ENCODE results near the gene TRIO. TPM values are rescaled to one million over a fixed set of nuclear protein-coding genes. Genes with fewer than 3 reads are reported as not detected.

TRIO gene
- total and polyA plus RNA-seq, 4 donors: 23.8 to 243 (median 110) TPM

DNA sequence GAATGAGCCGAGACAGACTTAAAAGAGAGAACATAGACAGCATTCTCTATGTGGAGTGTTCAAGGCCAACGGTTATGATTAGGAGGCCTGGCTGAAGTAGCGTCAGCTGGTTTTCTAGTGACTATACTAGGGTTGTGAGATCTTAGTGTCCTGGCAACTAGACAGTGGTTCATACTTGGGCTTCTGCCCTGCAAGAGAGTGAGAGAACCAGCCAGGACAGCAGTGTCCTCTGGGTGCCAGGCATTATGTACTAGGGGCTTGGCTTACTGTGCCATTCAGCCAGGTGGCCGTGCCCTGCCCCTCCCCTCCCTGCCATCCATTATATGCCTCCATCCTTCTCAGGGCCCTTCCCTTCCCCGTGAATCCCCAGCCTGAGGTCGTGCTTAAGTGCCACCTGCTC lies 56.8 kb downstream of the TRIO start:
- ATAC-seq (ENCODE audit: insufficient read depth, low FRiP score) (no peak), DNase-seq (no peak)
- WGBS, 2 donors: 75 to 82% methylated on average over 6 of the region's 6 CpGs
- no peak overlapping the region for H3K9ac ChIP-seq (ENCODE audit: insufficient read depth in 1 of 2, low read length in 2 of 2)
- TF ChIP-seq, protein P1, sequence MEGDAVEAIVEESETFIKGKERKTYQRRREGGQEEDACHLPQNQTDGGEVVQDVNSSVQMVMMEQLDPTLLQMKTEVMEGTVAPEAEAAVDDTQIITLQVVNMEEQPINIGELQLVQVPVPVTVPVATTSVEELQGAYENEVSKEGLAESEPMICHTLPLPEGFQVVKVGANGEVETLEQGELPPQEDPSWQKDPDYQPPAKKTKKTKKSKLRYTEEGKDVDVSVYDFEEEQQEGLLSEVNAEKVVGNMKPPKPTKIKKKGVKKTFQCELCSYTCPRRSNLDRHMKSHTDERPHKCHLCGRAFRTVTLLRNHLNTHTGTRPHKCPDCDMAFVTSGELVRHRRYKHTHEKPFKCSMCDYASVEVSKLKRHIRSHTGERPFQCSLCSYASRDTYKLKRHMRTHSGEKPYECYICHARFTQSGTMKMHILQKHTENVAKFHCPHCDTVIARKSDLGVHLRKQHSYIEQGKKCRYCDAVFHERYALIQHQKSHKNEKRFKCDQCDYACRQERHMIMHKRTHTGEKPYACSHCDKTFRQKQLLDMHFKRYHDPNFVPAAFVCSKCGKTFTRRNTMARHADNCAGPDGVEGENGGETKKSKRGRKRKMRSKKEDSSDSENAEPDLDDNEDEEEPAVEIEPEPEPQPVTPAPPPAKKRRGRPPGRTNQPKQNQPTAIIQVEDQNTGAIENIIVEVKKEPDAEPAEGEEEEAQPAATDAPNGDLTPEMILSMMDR (IDR thresholded peaks at IDR 0.05; ENCODE audit: control extremely low read depth, extremely low read depth): no peak
- H3K9me3 ChIP-seq (ENCODE audit: control insufficient read depth in 4 of 4, insufficient read depth in 3 of 4, low read length in 3 of 4): no peaks in the 10 kb centered on the region
- peaks cover 3 to 27% (median 12%) of the 10 kb centered on the region in 5 donors for H3K4me1 ChIP-seq (ENCODE audit: control insufficient read depth in 5 of 5, insufficient read depth in 5 of 5, low read length in 5 of 5)
- peak overlapping the region in 1 of 2 donors; percentile 47 for H3K27ac ChIP-seq (ENCODE audit: low read depth in 1 of 2, low read length in 1 of 2)
- H3K27me3 ChIP-seq (ENCODE audit: control insufficient read depth in 3 of 3, insufficient read depth in 3 of 3, low read length in 2 of 3): no peaks in the 10 kb centered on the region
- H3K36me3 ChIP-seq (ENCODE audit: control insufficient read depth in 4 of 4, insufficient read depth in 4 of 4, low read length in 4 of 4): no peaks in the 10 kb centered on the region
- no peak overlapping the region for H3K4me3 ChIP-seq

DNA sequence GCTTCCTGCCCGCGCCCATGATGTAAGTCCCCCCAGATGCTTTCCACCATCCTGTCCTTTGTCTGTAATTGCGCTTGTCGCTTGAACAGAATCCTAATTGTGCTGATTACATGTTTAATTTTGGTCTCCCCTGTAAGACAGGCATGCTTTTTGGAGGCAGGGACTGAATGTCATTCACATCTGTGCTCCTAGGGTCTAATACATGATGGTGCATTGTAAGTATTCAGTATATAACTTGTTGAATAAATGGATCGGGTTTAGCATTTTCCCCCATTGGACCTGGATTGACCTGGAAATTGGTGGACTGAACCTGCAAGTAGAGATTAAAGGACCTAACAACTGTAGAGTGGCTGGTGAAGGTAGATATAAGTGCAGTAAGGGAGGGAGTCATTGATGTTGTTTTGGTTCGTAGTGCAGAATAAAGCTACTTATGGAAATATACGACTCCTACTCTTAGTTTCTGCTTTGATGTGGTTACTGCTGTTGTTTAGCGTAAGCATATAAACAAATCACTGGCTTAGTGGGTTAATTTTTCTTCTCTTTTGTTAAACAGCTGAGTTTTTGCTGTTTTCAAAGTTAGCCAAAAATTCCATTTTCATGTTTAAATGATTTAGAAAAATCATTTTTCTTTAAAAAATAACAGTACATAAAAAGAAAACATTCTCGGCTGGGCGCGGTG lies 57.3 kb downstream of the TRIO start:
- no peaks in the 10 kb centered on the region for H3K27me3 ChIP-seq (ENCODE audit: control insufficient read depth in 3 of 3, insufficient read depth in 3 of 3, low read length in 2 of 3)
- no peaks in the 10 kb centered on the region for H3K36me3 ChIP-seq (ENCODE audit: control insufficient read depth in 4 of 4, insufficient read depth in 4 of 4, low read length in 4 of 4)
- H3K9ac ChIP-seq (ENCODE audit: insufficient read depth in 1 of 2, low read length in 2 of 2): no peak overlapping the region
- H3K4me1 ChIP-seq (ENCODE audit: control insufficient read depth in 5 of 5, insufficient read depth in 5 of 5, low read length in 5 of 5): peaks cover 4 to 25% (median 16%) of the 10 kb centered on the region in 5 donors
- WGBS, 2 donors: 93 to 96% methylated on average over 11 of the region's 11 CpGs
- H3K9me3 ChIP-seq (ENCODE audit: control insufficient read depth in 4 of 4, insufficient read depth in 3 of 4, low read length in 3 of 4): no peaks in the 10 kb centered on the region
- ATAC-seq (ENCODE audit: insufficient read depth, low FRiP score): no peak
- H3K27ac ChIP-seq (ENCODE audit: low read depth in 1 of 2, low read length in 1 of 2): no peak overlapping the region
- no peak for DNase-seq
- TF ChIP-seq, protein P1 (IDR thresholded peaks at IDR 0.05; ENCODE audit: control extremely low read depth, extremely low read depth): no peak
- H3K4me3 ChIP-seq: no peak overlapping the region

DNA sequence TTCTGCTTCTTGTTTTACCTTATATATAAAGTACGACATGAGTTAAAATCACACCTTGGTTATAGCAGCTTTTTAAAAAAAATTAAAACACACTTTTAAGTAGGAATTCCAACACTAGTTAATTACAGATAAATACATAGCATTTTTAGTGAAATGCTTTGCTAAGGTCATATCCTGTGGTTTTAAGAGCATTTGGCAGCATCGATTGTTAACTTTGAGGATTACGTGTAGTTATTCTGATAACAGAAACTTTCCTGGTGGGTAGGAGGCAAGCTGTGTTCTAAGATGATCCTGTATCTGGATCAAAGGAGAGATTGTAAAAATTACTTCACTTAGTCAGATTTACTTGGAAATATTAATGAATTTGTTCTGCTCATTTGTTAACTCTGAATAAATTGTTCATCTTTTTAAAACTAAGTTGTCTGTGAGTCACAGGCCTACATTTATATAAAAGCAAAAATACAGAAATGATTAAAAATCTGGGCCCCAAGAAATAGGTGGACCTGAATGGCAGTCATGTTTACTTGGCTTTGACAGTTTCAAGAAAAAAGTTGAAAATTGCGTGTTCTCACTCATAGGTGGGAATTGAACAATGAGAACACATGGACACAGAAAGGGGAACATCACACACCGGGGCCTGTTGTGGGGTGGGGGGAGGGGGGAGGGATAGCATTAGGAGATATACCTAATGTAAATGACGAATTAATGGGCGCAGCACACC lies 58.3 kb downstream of the TRIO start:
- no peak overlapping the region for H3K9ac ChIP-seq (ENCODE audit: insufficient read depth in 1 of 2, low read length in 2 of 2)
- H3K27ac ChIP-seq (ENCODE audit: low read depth in 1 of 2, low read length in 1 of 2): no peak overlapping the region
- ATAC-seq (ENCODE audit: insufficient read depth, low FRiP score): no peak
- H3K9me3 ChIP-seq (ENCODE audit: control insufficient read depth in 4 of 4, insufficient read depth in 3 of 4, low read length in 3 of 4): no peaks in the 10 kb centered on the region
- WGBS, 2 donors: 55 to 72% methylated on average over 6 to 7 of the region's 7 CpGs
- TF ChIP-seq, protein P1 (IDR thresholded peaks at IDR 0.05; ENCODE audit: control extremely low read depth, extremely low read depth): no peak
- no peak for DNase-seq
- no peaks in the 10 kb centered on the region for H3K36me3 ChIP-seq (ENCODE audit: control insufficient read depth in 4 of 4, insufficient read depth in 4 of 4, low read length in 4 of 4)
- H3K27me3 ChIP-seq (ENCODE audit: control insufficient read depth in 3 of 3, insufficient read depth in 3 of 3, low read length in 2 of 3): no peaks in the 10 kb centered on the region
- H3K4me3 ChIP-seq: no peak overlapping the region
- H3K4me1 ChIP-seq (ENCODE audit: control insufficient read depth in 5 of 5, insufficient read depth in 5 of 5, low read length in 5 of 5): peaks cover 4 to 25% (median 16%) of the 10 kb centered on the region in 5 donors

Measured in lung (tissue), 12 donors.